Left ventricle myocardium inferior (tissue), 1 donor: ENCODE measurements around the gene ZNF837. TPM values are rescaled to one million over a fixed set of nuclear protein-coding genes. Genes with fewer than 3 reads are reported as not detected.

ENCODE experiments used
- DNase-seq: peaks from one replicate; pipeline ENCODE4 v3.0.0-alpha.2; 2020
- H3K27ac ChIP-seq: fragments of 200-600 bp; replicated peaks from 2 replicates; pipeline ENCODE4 v1.8.0; 2021
- H3K27me3 ChIP-seq: fragments of 200-600 bp; 2 replicates; pipeline ENCODE4 v1.8.0; 2021; ENCODE audit warnings: low read depth
- H3K36me3 ChIP-seq: fragments of 200-600 bp; 2 replicates; pipeline ENCODE4 v1.8.0; 2021
- H3K4me1 ChIP-seq: fragments of 200-600 bp; 2 replicates; pipeline ENCODE4 v1.8.0; 2021
- H3K4me3 ChIP-seq: fragments of 200-600 bp; 2 replicates; pipeline ENCODE4 v1.8.0; 2021; ENCODE audit warnings: mild to moderate bottlenecking, moderate library complexity
- H3K9me3 ChIP-seq: fragments of 200-600 bp; replicated peaks from 2 replicates; pipeline ENCODE4 v1.8.0; 2021
- intact Hi-C: fragments of 100-400 bp; cut with micrococcal nuclease; formaldehyde crosslinking; loops from one replicate; pipeline ENCODE4 v1.11.0; 2022
- total RNA-seq: library from RNA; stranded (reverse); fragmentation: NEBNext Ultra II Directional; extraction: Animal tissue kit (Norgen Biotek cat#: 25700); gene quantifications from one replicate; pipeline ENCODE4 v1.2.1, GENCODE V29; 2021
- TF ChIP-seq, protein P1 (sequence below): fragments of 200-600 bp; IDR thresholded peaks from 2 replicates; pipeline ENCODE4 v1.8.0; 2021; ENCODE audit warnings: antibody characterized with exemption, mild to moderate bottlenecking, borderline replicate concordance
- donor health status: DM: no; HTN: yes; CAD: no; lungs with severe emphysema.

Gene ZNF837
- total RNA-seq, 1 donor from 2014 or later: 0.19 TPM

DNA sequence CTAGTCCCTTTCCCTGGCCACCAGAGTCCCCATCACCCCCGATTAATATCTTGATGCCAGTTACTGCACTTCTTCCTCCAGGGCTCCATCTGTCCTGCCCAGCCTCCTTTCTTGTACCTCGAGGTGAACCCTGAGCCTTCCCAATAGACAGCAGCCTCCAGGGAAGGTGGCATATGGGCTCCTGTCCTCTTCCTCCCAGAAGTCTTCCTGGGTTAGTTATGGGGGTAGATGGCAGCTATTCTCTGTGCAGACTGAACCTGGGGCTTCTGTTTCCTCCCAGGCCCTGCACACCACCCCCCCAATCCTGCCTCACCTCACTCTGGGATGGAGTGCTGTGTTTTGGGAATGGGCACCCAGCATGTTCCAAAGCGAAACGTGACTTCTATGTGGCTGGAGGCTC is 17.3 kb upstream of the ZNF837 start:
- Histone ChIP-seq H3K27ac (no peak overlapping the region), H3K36me3 (peaks cover 23% of the 10 kb centered on the region), H3K4me1 (peaks cover 34% of the 10 kb centered on the region), H3K4me3 (no peak overlapping the region), H3K9me3 (no peaks in the 10 kb centered on the region), H3K27me3 (peaks cover 34% of the 10 kb centered on the region)
- TF ChIP-seq, protein P1, sequence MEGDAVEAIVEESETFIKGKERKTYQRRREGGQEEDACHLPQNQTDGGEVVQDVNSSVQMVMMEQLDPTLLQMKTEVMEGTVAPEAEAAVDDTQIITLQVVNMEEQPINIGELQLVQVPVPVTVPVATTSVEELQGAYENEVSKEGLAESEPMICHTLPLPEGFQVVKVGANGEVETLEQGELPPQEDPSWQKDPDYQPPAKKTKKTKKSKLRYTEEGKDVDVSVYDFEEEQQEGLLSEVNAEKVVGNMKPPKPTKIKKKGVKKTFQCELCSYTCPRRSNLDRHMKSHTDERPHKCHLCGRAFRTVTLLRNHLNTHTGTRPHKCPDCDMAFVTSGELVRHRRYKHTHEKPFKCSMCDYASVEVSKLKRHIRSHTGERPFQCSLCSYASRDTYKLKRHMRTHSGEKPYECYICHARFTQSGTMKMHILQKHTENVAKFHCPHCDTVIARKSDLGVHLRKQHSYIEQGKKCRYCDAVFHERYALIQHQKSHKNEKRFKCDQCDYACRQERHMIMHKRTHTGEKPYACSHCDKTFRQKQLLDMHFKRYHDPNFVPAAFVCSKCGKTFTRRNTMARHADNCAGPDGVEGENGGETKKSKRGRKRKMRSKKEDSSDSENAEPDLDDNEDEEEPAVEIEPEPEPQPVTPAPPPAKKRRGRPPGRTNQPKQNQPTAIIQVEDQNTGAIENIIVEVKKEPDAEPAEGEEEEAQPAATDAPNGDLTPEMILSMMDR: no peak
- no peak for DNase-seq
- intact Hi-C loops: no loop called here

DNA sequence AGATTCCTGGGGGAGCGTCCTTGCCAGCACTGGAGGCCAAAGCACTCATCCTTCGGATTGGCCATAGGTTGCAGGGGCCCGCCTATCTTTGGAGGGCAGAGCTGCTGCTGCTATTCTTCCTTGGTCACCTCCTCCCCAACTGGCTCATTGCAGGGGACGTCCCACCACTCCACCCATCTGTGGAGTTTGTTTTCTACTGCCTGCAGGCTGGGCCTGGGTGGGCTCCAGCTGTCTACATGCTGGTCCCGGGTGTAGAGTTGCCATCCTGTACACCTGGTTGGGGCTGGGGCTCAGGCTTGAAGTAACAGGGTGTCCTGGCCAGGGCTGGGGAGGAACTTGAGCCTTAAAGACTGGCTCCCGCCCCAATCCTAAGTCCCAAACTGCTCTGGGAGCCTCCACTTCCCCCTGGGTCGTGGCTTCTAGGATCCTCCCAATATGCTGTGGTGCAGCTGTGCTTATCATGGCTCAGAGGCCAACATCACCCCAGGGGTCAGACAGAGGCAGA is 16.8 kb upstream of the ZNF837 start:
- Histone ChIP-seq H3K27me3 (peaks cover 34% of the 10 kb centered on the region), H3K27ac (no peak overlapping the region), H3K9me3 (no peaks in the 10 kb centered on the region), H3K36me3 (peaks cover 28% of the 10 kb centered on the region), H3K4me3 (no peak overlapping the region), H3K4me1 (peaks cover 34% of the 10 kb centered on the region)
- intact Hi-C loops: no loop called here
- TF ChIP-seq, protein P1: no peak
- no peak for DNase-seq

DNA sequence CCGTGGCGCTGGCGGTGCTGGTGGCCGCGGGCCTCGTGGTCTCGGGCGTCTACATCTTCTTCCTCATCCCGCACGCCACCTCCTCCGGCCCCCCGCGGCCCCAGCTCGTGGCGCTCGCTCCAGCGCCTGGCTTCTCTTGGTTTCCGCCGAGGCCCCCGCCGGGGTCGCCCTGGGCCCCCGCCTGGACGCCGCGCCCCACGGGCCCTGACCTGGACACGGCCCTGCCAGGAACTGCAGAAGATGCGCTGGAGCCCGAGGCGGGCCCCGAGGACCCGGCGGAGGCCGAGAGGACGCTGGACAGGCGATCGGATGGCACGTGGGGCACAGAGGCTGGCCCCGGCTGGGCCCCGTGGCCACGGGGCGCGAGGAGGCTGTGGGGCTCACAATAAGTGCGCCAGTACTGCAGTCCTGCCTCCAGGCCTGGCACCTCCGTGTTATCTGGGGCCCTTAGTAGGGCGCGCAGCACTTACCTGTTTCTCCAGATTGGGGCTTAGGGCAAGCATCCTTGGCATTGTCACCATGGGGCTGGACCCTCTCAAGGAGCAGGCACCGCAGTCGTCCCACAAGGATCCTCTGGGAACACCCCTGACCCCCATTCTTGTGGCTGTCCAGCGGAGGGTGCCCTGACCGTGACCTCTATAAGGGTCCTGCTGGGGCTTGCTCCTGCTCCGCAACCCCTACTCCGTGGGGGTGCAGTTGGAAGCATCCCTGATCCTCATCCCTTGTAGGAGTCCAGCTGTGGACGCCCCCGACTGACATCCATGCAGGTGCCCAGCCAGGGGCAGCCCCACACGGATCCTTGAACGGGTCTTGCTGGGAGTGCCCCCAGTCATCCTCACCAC is 16.1 kb upstream of the ZNF837 start:
- Histone ChIP-seq H3K4me1 (peaks cover 30% of the 10 kb centered on the region), H3K27me3 (peaks cover 34% of the 10 kb centered on the region), H3K36me3 (peaks cover 33% of the 10 kb centered on the region), H3K4me3 (peak overlapping the region; percentile 33), H3K9me3 (no peaks in the 10 kb centered on the region), H3K27ac (no peak overlapping the region)
- DNase-seq: no peak
- TF ChIP-seq, protein P1: no peak
- intact Hi-C loops: no loop called here

DNA sequence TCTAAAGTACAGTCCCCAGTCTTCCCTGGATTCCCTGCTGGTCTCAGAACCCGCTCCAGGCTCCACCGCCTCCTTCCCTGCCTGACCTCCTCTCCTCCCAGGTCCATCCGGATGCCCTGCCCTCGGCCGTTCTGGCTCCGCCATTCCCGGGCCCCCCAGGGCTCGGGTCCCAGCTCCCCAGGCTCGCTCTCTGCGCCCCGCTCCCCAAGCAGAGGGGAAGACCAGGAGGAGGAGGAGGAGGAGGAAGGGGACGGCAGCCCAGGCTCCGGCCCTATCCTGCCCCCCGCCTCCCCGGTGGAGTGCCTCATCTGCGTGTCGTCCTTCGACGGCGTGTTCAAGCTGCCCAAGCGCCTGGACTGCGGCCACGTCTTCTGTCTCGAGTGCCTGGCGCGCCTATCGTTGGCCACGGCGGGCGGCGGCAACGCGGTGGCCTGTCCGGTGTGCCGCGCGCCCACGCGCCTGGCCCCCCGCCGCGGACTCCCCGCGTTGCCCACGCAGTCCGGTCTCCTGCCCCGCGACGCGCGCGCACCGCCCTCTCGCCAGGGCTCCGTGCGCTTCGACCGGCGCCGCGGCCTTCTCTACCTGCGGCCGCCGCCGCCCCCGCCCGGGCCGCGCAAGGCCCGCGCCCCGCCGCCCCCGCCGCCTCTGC is 15.3 kb upstream of the ZNF837 start:
- intact Hi-C loops: no loop called here
- H3K27ac ChIP-seq: no peak overlapping the region
- H3K4me1 ChIP-seq: peaks cover 24% of the 10 kb centered on the region
- TF ChIP-seq, protein P1: no peak
- H3K27me3 ChIP-seq: peaks cover 34% of the 10 kb centered on the region
- H3K36me3 ChIP-seq: peaks cover 41% of the 10 kb centered on the region
- H3K9me3 ChIP-seq: no peaks in the 10 kb centered on the region
- H3K4me3 ChIP-seq: peak overlapping the region; percentile 33
- DNase-seq: no peak

DNA sequence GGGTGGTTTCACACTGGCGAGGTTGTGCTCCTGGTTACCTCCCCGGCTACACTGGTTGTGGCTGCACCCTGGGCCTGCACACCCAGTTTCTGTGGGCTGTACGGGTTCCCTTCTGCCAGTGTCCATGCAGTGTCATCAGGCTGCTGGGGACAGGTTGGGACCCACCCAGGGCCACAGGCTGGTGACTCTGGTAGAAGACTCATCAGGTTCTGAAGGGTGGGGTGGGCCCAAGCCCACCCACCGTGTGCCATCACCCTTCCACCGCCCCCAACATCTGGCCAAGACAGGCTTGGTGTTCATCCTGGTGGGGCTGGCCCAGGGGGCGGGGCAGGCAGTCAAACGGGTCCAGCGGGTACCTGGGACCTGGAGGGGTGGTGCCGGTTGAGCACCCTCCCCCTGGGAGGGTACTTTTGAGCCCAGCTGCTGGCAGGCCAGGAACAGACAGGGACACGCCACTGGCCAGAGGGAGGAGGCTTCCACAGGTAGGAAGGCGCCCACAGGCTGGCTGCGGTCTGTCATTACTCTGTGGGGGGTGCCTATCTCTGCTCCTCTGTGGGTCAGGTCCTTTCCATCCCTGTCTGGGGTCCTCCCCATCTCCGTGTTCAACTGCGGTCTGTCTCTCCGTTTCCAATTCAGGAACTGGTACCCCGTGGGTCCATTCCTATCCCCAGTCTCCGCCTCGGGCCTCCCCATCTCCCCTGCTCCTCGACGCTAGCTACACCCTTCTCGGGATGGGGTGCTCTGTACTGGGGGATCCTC is 14.6 kb upstream of the ZNF837 start, which contains the start of gene RNF225:
Gene RNF225 (plus strand): TSS at position 437 of the 759 bp plus-strand sequence. CDS start 434 bp downstream, outside the sequence.
- TF ChIP-seq, protein P1: no peak
- Histone ChIP-seq H3K27ac (no peak within 1 kb of the TSS), H3K9me3 (no peaks in the 10 kb centered on the region), H3K4me1 (peaks cover 24% of the 10 kb centered on the region), H3K36me3 (peaks cover 48% of the 10 kb centered on the region), H3K27me3 (peaks cover 34% of the 10 kb centered on the region), H3K4me3 (peak within 1 kb of the TSS; percentile 33)
- intact Hi-C loops: no loop called here
- no peak for DNase-seq
